ENCODE data around the gene IKBKE.
"Not testable (repeated sequence)": the region's sequence is repeated elsewhere in the genome, so short reads cannot be mapped to it uniquely, and the experiment has no call there.

IKBKE gene

GRCh38 chr1:206476058-206476457, 5.8 kb downstream of the IKBKE start:
- DNase-seq (ENCODE audit: low read depth), result no peak

- DNase-seq (ENCODE audit: low read depth), result no peak
Measured at GRCh38 chr1:206476591-206476990, 6.3 kb downstream of the IKBKE start.

DNA sequence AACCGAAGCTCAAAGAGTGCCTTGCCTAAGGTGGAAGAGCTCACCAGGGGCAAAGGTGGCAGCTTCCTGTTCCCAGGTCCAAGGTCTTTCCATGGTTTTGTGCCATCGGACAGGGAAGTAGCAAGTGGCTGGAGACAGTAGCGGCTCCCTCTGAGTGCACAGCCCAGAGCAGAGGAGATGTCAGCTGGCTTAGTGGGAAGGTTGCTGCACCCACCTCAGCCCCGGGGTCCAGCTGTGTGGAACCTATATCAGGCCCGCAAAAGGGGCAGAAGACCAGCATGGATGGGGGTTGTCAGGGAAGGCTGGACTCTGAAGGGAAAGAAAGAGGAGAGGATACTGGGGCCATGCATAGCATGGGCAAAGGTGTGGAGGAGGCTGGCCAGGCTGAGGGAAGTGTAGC, 6.8 kb downstream of the IKBKE start:
- DNase-seq (ENCODE audit: low read depth), result no peak

DNA sequence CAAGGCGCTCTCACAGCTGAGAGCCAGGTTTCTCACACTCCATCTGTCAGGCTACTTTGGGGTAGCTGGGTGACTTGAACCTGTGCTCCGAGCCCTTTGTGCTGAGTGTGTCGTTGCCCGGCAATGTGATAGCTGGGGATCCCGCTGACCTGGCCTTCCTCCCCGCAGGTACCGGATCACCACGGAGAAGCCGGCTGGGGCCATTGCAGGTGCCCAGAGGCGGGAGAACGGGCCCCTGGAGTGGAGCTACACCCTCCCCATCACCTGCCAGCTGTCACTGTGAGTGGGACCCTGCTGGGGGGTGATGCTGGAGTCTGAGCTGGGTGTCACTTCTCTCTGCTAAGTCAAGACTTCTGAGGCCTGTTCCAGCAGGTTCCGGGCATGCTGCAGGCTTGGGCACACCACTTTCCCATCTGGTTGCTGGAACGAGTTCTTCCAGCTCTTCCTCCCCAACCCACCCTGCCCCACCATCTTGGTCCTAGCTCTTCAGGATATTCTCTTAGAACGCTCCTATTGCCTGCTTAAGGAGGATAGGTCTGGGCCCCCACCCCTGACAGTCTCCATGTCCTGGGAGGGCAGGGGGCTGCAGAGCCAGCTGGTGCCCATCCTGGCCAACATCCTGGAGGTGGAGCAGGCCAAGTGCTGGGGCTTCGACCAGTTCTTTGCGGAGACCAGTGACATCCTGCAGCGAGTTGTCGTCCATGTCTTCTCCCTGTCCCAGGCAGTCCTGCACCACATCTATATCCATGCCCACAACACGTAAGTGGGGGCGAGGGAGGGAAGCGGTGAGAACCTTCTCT, 7.5 kb downstream of the IKBKE start:
- no peak for DNase-seq (ENCODE audit: low read depth)

DNA sequence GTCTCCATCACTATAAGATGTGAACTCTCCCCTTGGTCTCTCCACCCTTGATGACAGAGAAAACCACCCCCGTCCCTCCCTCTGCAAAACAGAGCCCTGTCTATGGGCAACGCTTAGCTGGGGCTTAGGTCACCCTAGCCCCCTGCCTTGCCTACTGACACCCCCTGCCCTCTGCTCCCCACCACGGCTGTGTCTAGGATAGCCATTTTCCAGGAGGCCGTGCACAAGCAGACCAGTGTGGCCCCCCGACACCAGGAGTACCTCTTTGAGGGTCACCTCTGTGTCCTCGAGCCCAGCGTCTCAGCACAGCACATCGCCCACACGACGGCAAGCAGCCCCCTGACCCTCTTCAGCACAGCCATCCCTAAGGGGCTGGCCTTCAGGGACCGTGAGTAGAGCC, 8.5 kb downstream of the IKBKE start:
- no peak for DNase-seq (ENCODE audit: low read depth)

GRCh38 chr1:206479183-206480125, 9.2 kb downstream of the IKBKE start:
- peak; percentile 47 for DNase-seq (ENCODE audit: low read depth)

DNA sequence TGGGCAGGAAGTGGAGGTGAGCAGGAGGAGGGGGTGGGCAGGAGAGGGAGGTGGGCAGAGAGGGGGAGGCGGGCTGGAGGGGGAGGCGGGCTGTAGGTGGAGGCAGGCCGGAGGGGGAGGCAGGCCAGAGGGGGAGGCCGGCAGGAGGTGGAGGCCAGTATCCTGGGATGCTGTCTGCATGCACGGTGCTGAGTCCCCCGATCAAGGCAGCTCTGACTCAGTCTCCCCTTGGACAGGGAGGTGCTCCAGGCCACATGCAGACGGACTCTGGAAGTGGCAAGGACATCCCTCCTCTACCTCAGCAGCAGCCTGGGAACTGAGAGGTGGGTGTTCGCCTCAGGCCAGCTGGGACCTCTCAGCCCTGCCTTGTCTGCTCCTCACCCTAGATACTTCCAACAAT, 9.9 kb downstream of the IKBKE start:
- DNase-seq (ENCODE audit: low read depth), result no peak

DNA sequence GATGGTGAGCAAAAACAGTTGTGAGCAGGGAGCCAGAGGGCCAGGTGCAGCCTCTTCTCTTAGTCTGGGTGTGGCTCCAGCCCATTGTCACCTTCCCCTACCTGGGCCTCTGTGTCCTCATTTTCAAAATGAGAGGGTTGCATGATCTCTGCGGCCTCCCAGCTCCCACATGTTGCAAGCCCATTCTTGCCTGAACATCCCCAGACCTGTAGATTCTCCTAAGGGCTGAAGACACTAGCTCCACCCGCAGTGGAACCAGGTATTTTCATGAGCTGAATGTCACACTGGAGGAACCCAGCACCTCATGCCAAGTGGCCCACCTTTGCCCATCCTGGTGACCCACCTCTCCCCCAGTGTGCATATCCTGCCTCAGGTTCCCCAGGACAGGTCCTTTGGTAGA, 12.3 kb downstream of the IKBKE start:
- DNase-seq (ENCODE audit: low read depth), result no peak

DNA sequence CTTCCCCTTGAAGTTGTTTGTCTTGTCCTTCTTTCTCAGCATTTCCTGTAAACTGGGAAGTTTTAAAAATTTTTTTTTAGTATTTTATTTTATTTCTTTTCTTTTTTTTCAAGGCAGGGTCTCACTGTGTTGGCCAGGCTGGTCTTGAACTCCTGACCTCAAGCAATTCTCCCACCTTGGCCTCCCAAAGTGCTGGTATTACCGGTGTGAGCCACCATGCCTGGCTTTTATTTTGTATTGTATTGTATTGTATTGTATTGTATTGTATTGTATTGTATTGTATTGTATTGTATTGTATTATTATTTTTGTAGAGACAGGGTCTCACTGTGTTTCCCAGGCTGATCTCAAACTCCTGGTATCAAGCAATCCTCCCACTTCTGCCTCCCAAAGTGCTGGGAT, 13.6 kb downstream of the IKBKE start:
- not testable (repeated sequence) for DNase-seq (ENCODE audit: low read depth)

GRCh38 chr1:206484901-206485300, 14.6 kb downstream of the IKBKE start:
- no peak for DNase-seq (ENCODE audit: low read depth)

- no peak for DNase-seq (ENCODE audit: low read depth)
Measured at GRCh38 chr1:206486995-206487788, 16.9 kb downstream of the IKBKE start.

DNA sequence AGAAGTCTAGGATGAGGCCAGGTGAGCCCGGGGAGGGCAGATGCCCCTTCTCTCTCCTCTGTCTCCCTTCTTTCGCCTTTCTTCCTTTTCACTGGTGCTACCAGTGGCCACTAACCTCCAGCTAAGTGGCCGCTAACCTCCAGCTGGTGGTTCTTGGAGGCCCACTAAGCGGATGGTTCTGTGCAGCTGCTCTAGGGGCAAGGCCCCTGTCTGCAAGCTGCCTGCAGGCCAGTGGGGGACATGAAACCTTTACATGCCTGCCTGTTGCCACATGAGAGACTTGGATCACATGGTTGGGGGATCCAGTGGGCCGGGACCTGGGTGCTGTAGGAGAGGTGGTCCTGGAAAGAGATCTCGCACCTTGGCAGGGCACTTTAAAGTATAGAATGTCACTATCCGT, 17.7 kb downstream of the IKBKE start:
- DNase-seq (ENCODE audit: low read depth), result no peak

DNA sequence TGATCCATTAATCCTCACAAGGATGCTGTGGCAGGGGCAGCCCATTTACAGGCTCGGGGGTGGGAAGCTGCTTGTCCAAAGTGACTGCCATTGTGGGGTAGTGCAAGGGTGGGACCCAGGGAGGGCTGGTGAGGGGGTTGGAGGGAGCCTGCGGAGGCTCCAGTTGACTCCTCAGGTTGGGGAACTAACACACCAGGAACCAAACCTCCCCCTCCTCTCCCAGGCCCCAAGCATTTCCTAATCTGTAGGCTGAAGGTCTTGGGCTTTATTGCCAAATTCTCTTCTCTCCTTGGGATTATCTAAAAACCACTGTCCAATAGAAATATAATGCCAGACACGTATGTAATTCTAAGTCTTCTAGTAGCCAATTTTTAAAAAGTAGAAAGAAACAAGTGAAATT, 18.2 kb downstream of the IKBKE start:
- no peak for DNase-seq (ENCODE audit: low read depth)

DNA sequence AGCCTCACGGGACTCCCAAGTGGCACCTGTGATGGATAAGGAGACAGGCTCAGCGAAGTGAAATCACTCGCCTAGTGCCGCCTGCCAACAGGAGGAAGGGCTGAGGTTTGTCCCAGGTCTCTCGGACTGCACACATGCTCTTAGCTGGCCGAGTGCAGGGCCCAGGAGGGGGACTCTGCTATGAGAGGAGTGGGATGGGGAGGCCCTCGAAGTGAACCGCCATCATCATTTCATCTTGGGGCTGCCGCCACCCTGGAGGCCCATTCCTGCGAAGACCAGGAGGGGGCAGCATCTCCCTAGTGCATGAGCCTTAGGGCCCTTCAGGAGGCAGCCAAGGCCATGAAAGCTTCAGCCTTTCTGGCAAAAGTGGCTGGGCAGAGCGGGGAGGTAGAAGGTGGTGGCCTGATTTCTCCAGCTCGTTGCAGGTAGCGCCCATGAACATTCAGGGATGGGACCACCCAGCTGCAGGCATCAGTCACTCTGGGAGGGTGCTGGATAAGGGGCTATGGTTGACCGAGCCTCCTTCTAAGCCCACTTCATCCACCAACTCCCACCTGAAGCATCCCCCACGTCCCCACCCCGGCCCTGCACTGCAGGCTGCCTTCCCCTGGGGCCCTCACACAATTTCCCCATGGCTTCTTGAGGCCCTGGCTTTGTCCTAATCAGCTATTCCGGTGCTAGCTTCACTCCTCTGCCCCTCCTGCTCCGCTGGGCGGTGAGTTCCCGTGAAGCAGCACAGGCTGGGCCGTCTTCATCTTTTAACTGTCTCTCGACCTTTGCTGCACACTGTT, 19.9 kb downstream of the IKBKE start:
- DNase-seq (ENCODE audit: low read depth), result peak; percentile 72

GRCh38 chr1:206490771-206491405, 20.6 kb downstream of the IKBKE start:
- DNase-seq (ENCODE audit: low read depth), result no peak

GRCh38 chr1:206491616-206492015, 21.3 kb downstream of the IKBKE start:
- no peak for DNase-seq (ENCODE audit: low read depth)

- DNase-seq (ENCODE audit: low read depth), result no peak
Measured at GRCh38 chr1:206492589-206492988, 22.3 kb downstream of the IKBKE start.

- DNase-seq (ENCODE audit: low read depth), result no peak
Measured at GRCh38 chr1:206493279-206493678, 23.0 kb downstream of the IKBKE start.

- DNase-seq (ENCODE audit: low read depth), result no peak
Measured at GRCh38 chr1:206495011-206495461, 24.8 kb downstream of the IKBKE start.

DNA sequence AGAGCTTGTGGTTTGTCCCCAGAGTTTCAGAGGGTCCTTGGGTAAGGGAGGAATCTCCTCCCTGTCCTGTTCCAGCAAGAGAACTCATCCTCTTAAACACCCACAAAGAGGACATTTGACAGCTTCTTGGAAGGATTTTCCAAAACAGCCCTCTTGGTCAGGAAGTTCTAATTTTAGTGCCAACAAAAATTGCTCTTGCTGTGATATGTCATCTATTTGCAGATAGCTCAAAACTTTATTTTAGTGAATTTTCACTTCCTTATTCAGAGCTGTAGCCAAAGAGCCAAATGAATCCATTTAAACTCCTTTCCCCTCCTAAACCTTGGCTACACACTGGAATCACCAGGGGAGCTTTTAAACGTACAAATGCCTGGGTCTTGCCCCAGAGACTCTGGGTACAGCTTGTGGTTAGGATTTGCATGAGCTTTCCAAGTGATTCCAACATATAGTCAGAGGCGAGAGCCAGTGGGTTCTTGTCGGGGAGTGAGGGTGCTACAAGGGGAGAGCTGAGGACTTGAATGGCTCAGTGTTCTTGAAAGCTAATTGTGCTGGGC, 25.3 kb downstream of the IKBKE start:
- no peak for DNase-seq (ENCODE audit: low read depth)

Data from activated T-cell treated with anti-CD3 and anti-CD28 coated beads for 48 hours (primary cell).